DND-41 (cell line): ENCODE measurements around the gene PER1.

Source experiments
- CTCF ChIP-seq: IDR thresholded peaks from 2 replicates; pipeline ENCODE4 v1.5.1; 2012; ENCODE audit warnings: borderline replicate concordance, low read length, moderate library complexity, mild to moderate bottlenecking; ENCODE audit not compliant: poor library complexity, severe bottlenecking; ENCODE audit errors: extremely low read depth
- EZH2 ChIP-seq: IDR thresholded peaks from 3 replicates; pipeline ENCODE4 v1.6.1; 2012; ENCODE audit warnings: borderline replicate concordance, low read depth, mild to moderate bottlenecking, moderate library complexity, low read length, inconsistent platforms; ENCODE audit not compliant: severe bottlenecking

- no peak for TF ChIP-seq CTCF
- no peak for TF ChIP-seq EZH2
Measured at GRCh38 chr17:8173056-8173870, 21.1 kb upstream of the PER1 start.
